GM19193 (cell line): ENCODE data around the gene AP2A2.

Experiments
- POLR2A ChIP-seq: IDR thresholded peaks from 4 replicates; pipeline ENCODE4 v1.6.1; 2011; ENCODE audit not compliant: insufficient read depth, insufficient read length; ENCODE audit errors: extremely low read depth

The AP2A2 gene

DNA sequence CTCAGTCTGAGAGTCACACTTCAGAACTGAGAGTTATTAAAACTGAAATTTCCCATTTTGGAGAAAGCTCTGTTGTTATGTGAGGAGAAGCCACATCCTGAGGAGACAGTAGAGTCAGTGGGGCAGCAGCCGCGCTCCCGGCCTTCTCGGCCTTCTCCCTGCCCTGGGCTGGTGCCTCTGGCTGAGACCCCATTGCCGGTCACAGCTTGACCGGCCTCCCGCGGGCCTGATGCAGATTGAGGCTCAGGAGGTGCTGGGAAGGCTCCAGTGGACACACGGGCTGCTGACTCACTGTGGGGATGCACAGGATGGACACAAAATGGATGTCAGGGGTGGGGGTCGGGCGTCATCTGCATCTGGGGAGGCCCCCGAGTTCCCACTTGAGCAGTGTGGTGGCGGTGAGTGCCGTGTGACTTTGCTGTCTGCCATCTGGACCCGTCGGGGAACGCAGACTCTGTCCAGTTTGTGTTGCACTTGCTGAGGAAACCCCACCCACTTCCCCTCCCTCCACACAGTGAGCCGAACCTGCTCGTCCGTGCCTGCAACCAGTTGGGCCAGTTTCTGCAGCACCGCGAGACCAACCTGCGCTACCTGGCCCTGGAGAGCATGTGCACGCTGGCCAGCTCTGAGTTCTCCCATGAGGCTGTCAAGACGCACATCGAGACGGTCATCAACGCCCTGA lies 60.7 kb downstream of the AP2A2 start:
- no peak for TF ChIP-seq POLR2A

DNA sequence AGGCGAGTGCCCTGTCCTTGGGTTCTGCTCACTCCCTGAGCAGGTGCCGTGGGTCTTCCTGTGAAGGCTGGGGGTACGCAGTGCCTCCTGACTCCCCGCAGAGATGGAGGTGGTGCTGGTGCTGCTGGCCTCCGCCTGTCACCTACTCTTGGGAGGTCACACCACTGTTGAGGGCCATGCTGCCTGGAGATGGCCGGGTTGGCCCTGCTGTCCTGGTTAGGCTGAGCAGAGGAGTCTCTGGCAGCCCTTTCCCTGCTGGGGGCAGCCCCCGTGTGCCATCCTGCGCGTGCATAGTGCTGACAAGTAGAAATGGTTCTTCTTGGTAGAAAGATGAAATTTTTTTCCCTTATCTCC lies 61.3 kb downstream of the AP2A2 start:
- no peak for TF ChIP-seq POLR2A

DNA sequence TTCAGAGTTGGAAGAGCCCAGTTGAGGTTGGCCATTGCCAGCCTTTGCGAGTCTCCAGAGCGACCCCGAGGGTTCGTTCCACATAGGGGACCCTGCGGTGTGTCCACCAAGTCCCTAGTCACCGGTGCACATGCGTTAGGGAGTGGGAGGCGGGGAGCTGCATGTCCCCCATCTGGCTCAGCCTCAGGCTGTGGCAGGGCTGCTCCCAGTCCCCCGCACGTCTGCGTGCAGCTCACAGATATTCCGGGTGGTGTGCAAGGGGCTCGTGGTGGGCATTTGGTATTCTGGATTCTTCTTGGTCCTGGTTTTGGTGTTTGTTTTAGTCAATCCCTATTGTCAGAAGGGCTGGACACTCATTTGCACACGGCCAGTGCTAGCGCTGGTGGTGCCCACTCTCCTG lies 62.0 kb downstream of the AP2A2 start:
- TF ChIP-seq POLR2A, result no peak

GRCh38 chr11:990101-990500 lies 64.4 kb downstream of the AP2A2 start:
- no peak for TF ChIP-seq POLR2A

DNA sequence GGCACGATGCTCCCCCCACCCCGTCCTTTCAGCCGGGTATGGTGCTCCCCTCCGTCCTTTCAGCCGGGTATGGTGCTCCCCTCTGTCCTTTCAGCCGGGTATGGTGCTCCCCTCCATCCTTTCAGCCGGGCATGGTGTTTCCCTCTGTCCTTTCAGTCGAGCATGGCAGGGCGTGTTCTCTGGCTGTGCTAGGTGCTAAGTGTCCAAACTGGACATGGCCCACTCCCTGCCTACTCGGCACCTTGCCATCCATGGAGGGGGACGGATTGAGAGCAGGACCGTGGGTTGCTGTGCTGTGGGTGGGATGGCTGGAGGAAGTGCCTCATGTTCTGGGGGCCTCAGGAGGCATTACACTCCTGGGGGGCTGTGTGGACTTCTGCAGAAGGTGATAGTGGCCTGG lies 65.4 kb downstream of the AP2A2 start:
- TF ChIP-seq POLR2A, result no peak

DNA sequence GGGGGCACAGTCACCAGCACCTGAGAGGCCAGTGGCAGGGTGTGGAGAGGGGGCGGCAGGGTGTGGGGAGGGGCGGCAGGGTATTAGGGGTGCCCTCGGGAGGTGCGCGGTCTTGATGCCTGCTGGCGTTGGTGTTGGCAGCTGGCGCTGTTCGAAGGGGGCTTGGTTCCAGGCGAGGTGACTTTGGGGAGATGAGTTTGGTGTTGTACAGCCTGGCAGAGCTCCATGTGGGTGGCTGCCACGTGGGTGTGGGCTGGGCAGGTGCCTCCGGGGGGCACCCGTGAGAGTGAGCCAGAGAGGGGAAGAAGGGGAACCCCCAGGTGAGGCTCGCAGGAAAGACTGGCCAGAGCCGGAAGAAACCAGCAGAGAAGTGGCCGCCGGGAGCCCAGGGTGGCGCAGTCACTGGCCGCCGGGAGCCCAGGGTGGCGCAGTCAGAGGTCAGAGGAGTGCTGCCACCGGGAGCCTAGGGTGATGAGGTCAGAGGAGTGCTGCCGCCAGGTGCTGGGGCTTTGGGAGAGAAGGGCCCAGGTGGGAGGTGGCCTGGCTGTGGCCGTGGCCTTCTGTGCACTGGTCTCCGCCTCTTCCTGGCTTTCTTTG lies 66.1 kb downstream of the AP2A2 start:
- no peak for TF ChIP-seq POLR2A

DNA sequence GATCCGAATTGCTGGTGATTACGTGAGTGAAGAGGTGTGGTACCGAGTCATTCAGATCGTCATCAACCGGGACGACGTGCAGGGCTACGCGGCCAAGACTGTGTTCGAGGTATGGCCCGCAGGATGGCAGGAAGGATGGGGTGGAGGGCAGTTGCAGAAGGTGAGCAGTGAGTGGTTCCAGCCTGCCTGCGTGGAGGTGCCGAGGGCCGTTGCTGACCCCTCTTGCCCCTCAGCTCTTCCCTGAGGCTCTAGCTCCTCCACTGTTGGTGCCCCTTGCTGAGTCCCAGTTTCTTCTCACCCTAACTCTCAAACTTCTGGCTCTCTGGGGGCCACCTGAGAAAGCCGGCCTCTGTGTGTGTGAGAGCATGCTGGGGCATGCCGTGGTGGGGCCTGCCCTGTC lies 66.9 kb downstream of the AP2A2 start:
- TF ChIP-seq POLR2A, result no peak

DNA sequence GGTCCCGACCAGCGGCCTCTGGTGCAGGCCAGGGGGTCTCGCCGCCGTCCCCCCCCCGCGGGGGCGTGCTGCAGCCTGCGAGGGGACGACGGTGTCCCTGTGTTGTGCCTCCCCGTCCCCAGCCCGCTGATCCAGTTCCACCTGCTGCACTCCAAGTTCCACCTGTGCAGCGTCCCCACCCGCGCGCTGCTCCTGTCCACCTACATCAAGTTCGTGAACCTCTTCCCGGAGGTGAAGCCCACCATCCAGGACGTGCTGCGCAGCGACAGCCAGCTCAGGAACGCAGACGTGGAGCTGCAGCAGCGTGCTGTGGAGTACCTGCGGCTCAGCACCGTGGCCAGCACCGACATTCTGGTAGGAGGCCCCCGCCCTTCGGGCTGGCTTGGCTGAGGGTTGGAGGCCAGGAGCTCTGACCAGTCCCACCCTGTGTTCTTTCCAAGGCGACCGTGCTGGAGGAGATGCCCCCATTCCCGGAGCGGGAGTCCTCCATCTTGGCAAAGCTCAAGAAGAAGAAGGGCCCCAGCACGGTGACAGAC lies 68.0 kb downstream of the AP2A2 start:
- TF ChIP-seq POLR2A, result no peak

DNA sequence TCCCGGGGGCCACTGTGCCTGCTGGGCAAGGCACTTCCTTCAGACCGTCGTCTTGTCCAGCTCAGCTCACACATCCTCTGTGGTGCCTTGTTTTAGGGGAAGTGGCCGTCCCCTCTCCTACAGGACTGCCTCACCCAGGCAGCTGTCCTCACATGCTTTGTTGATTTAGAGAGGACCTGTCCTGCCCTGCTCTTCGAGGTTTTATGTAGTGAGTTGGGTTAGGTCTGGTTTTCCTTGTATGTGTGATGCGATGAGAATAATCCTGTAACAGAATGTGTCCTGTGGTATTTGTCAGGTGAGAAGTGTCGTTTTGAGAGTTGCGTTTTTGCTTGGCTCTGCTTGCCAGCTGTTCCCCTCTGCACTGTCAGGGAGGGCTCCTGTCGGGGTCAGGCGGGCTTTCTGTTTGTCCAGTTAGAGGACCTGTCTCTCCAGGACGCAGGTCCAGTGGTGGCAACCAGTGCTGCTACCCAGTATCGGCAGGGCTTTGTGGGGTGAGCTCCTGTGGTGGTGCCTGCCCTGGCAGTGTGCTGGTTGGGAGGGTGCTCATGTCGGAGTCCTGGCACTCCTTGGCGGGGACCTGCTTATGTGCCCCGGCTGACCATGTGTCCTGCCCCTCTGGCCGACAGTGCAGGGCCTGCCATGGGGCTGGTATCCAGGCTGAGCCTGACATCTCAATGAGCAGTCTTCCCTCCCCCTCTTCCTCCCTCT lies 69.5 kb downstream of the AP2A2 start:
- no peak for TF ChIP-seq POLR2A

DNA sequence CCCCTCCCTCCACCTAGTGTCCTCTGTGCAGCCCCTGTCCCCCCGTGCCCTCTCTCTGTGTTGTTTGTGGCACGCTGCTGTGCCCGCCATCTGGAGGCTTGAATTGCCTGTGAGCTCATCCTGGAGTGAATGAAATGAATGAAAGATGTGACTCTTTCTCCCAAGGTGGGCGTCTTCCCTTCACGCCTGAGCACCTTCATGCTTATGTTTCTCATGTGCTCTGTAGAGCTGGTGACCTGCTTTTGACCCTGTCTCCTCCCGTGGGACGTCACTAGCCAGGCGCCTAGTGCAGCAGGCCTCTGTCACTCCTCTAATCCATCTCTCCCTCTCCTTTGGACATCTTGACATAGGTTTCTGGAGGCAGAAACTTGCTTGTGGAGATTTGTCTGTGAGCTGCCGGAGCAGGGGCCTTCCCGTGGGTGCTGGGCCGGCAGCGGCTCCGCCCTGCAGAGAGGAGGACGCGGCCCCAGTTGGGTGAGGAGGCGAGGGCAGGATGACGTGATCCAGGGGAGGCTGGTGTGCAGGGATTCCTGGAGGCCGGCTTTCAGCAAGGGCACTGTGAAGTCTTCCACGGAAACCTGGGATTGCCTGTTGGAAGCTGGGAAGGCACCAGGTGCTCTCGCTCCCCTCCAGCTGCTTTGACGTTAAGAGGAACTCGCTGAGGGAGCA lies 70.2 kb downstream of the AP2A2 start:
- no peak for TF ChIP-seq POLR2A

GRCh38 chr11:996681-997080 lies 71.0 kb downstream of the AP2A2 start:
- no peak for TF ChIP-seq POLR2A

- TF ChIP-seq POLR2A, result no peak
Measured at GRCh38 chr11:997907-998306, 72.2 kb downstream of the AP2A2 start.

DNA sequence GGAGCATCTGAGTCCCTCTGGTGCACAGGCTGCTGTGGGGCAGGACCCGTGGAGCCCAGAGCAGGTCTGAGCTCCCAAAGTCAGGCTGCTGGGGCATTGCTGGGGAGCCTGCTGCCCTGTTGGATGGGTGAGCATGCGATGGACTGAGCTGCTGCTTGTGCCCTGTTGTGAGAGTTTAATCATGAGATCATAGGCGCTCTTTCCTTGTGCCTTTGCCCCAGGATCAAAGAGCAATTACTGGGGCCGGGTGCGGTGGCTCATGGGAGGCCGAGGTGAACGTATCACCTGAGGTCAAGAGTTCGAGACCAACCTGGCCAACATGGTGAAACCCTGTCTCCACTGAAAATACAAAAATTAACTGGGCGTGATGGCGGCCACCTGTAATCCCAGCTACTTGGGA lies 73.3 kb downstream of the AP2A2 start:
- no peak for TF ChIP-seq POLR2A

GRCh38 chr11:1000357-1001278 lies 74.9 kb downstream of the AP2A2 start:
- no peak for TF ChIP-seq POLR2A
